ENCODE results near the gene C16orf46.

DNA sequence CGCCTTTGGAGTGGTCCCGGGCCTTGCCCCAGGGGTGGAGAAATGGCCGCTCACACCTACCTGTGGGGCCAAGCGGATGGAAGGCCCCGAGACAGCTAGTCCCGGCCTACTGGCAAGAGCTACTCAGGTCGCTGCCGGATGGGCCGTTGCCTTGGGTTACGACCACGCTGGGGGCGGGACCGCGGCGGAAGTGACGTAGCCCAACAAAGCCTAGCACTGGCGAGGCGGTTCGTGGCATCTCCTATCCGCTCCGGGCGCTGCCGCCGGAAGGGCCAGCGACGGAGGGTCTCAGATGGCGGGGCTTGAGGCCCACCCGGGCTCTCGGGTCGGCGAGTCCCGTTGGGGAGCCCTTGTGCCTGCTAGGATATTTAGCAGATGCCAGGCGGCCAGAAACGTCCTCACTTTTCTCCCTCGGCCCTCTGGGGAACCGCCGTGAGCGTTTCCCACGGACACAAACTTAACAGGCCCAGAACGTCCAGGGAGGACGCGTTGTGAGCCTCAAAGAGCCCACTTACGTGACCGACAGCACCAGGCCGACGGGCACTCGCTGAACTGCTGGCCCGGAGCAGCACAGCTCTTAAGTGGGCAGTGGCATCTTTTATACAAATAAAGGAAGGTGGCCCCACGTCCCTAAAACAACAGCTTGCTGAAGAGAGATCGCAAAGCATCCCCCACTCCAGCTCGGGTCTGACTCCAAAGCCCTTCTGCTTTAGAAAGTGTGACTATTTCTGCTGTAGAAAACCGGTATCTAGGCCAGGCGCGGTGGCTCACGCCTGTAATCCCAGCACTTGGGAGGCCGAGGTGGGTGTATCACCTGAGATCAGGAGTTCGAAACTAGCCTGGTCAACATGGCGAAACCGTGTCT is at the start of gene C16orf46:
- peak; percentile 93 for TF ChIP-seq POLR2A (IDR thresholded peaks at IDR 0.05)
- TF ChIP-seq POLR2AphosphoS5 (IDR thresholded peaks at IDR 0.05), result peak; percentile 81 to 96 (median 89)

Measured in breast epithelium (tissue), 3 donors.